Erythroblast (primary cell): Measurements from ENCODE around the gene TMEM8B.

ENCODE experiments used
- GATA1 ChIP-seq: IDR thresholded peaks from 2 replicates; pipeline ENCODE4 v1.6.1; 2011; ENCODE audit warnings: low read depth, mild to moderate bottlenecking, control low read depth, low read length, moderate library complexity
- POLR2A ChIP-seq: IDR thresholded peaks from 2 replicates; pipeline ENCODE4 v1.6.1; 2011; ENCODE audit warnings: mild to moderate bottlenecking, low read length

DNA sequence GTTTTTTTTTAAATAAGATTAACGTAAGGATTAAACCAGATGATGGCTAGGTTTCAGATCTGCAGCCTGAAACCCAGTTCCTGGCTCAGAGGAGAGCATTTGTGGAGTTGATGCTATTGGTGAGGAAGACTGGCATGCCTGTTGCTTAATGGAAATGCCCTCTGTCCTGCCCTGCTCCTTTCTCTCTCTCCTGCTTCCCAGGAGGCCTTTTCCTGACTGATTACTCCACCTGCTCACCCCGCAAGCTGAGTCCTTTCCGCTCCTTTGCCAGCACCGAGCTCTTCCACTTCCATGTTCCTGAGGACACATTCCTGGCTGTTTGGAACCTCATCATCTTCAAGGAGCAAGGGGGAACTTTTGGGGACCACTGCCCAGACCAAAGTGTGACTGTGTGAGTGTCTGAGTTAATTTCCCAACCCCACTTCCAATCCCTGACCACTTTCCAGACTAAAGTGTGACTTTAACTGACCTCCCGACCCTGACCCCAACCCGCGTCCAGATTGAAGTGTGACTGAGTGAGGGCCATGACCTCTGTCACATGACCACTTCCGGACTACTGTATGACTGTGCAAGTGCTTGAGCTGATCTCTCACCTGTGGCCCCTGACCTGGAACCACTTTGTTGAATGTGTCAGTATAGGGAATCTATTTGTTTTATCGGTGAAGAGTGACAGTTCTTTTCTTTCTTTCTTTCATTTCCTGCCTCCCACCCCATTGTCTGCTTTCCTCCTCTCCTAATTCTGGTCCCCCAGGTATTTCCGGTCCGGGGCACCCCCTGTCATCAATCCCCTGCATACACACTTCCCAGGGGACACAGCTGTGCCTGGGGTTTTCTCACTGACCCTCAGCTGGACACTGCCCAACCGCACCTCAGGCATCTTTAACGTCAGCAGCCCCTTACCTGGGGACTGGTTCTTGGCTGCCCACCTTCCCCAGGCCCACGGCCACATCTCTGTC is 5.5 kb downstream of the TMEM8B start:
- no peak for TF ChIP-seq POLR2A
- TF ChIP-seq GATA1: no peak
